Epithelial cell of proximal tubule (primary cell): ENCODE data around the gene CARD14. TPM values are rescaled to one million over a fixed set of nuclear protein-coding genes. Genes with fewer than 3 reads are reported as not detected.

ENCODE experiments used
- DNase-seq: peaks from one replicate; pipeline ENCODE4 v3.0.0-alpha.2; 2011; ENCODE audit warnings: low read depth
- H3K4me3 ChIP-seq: 2 replicates; pipeline ENCODE4 v1.5.1; 2011; ENCODE audit warnings: low read depth, mild to moderate bottlenecking, low read length
- CTCF ChIP-seq: conservative IDR thresholded peaks from 2 replicates; pipeline ENCODE4 v1.5.1; 2012; ENCODE audit warnings: low read depth, mild to moderate bottlenecking, low read length
- total RNA-seq: library from RNA; depleted of rRNA; stranded (reverse); fragments of >200 nt; gene quantifications from 2 replicates; pipeline ENCODE4 v1.2.3, GENCODE V29; 2015

Gene CARD14
- total RNA-seq, 1 donor from 2014 or later, result 0.06 TPM

DNA sequence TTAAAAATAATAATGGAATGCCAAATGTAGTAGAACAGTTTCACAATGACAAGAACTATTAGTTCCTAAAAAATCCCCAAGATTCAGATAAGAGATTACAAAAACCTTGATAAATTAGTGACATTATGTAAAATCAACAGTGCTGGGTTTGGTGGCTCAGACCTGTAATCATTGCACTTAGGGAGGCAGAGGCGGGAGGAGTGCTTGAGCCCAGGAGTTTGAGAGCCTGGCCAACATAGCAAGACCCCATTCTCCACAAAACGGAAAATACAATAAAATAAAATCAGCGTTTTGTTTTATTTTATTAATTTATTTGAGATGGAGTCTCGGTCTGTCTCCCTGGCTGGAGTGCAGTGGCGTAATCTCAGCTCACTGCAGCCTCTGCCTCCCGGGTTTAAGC lies 4.1 kb downstream of the CARD14 start:
- no peak for TF ChIP-seq CTCF
- DNase-seq, result no peak
- H3K4me3 ChIP-seq, result no peak overlapping the region

- no peak for TF ChIP-seq CTCF
- DNase-seq, result no peak
- H3K4me3 ChIP-seq, result no peak overlapping the region
Observed at GRCh38 chr17:80176757-80177156, 6.9 kb downstream of the CARD14 start.

DNA sequence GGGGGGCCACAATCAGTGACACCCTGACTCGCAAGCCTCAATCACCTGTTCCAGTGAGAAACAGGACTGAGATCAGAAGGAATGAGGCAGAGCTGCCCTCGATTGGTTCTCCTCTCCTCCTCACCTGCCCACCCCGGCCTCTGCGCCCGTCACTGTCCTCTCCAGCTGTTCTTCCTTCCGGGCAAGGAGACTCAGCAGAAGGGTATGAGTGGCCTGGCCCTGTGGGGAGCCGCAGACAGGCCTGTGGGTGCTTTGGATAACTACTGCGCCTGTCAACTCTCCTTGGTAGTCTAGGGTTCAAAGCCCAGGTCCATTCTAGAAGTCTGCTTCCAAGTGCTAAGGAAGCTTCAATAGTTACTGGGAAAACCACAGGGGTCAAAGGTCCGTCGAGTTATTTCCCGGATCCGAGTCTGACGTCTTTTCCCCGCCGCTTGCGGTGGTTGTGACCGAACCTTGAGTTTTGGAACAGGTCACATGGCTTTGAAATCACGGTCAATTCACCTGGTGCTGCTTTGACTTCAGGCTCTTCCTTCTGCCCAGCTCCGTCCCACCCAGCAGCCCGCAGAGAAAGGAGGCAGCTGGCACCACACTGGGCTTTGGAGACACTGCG lies 8.3 kb downstream of the CARD14 start:
- DNase-seq, result no peak
- TF ChIP-seq CTCF, result no peak

DNA sequence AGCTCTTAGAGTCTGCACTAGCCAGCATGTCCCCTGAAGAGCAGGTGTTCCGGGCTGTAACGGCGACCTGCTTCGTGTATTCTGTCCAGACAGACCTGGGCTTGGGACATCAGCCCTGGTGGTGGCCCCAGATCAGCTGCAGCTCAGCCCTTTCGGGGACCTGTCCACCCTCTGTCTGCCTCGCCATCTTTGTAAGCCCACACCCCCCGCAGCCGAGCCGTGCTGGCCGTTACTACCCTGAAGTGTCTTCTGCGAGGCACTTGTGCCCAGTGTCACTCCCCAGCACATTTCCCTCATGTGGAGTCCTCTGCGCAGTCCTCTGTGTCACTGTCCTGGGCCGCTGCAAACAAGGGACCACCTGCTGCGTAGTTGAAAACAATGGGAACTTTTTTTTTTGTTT lies 10.4 kb downstream of the CARD14 start:
- no peak for TF ChIP-seq CTCF
- no peak overlapping the region for H3K4me3 ChIP-seq
- DNase-seq, result no peak

More for the DNA sequence above, 8.3 kb downstream of the CARD14 start:
- no peak overlapping the region for H3K4me3 ChIP-seq

- DNase-seq, result no peak
- H3K4me3 ChIP-seq, result no peak overlapping the region
- no peak for TF ChIP-seq CTCF
Observed at GRCh38 chr17:80181431-80181830, 11.6 kb downstream of the CARD14 start.

- DNase-seq, result no peak
- no peak for TF ChIP-seq CTCF
- H3K4me3 ChIP-seq, result no peak overlapping the region
Observed at GRCh38 chr17:80182118-80182844, 12.5 kb downstream of the CARD14 start.

- no peak for DNase-seq
- no peak for TF ChIP-seq CTCF
- H3K4me3 ChIP-seq, result no peak overlapping the region
Observed at GRCh38 chr17:80182845-80183223, 13.0 kb downstream of the CARD14 start.
